ENCODE results near the gene SH2D1B.

- TF ChIP-seq CTCF (IDR thresholded peaks at IDR 0.05) (no peak), POLR2A (IDR thresholded peaks at IDR 0.05) (no peak)
Observed at GRCh38 chr1:162351246-162351842, 60.6 kb downstream of the SH2D1B start.

All from body of pancreas (tissue), 4 donors.